OCI-LY3 (cell line): ENCODE measurements around the gene SMYD3.

Experiments used
- CTCF ChIP-seq: fragments of 200-600, 300-600 bp; sonication (generic); IDR thresholded peaks from 2 replicates; pipeline ENCODE4 v1.5.1; 2014; ENCODE audit warnings: antibody characterized with exemption, low read length, low read depth
- EZH2phosphoT487 ChIP-seq: fragments of 200-600 bp; shearing (Covaris generic); IDR thresholded peaks from 2 replicates; pipeline ENCODE4 v1.6.1; 2018; ENCODE audit warnings: antibody characterized with exemption, mixed run types, low read depth

GRCh38 chr1:245888809-245889208 is 618.3 kb downstream of the SMYD3 start:
- TF ChIP-seq CTCF (peak; percentile 87), EZH2phosphoT487 (no peak)
